ENCODE results near the gene LZTFL1.
"Not testable (repeated sequence)": the region's sequence is repeated elsewhere in the genome, so short reads cannot be mapped to it uniquely, and the experiment has no call there.

The LZTFL1 gene

DNA sequence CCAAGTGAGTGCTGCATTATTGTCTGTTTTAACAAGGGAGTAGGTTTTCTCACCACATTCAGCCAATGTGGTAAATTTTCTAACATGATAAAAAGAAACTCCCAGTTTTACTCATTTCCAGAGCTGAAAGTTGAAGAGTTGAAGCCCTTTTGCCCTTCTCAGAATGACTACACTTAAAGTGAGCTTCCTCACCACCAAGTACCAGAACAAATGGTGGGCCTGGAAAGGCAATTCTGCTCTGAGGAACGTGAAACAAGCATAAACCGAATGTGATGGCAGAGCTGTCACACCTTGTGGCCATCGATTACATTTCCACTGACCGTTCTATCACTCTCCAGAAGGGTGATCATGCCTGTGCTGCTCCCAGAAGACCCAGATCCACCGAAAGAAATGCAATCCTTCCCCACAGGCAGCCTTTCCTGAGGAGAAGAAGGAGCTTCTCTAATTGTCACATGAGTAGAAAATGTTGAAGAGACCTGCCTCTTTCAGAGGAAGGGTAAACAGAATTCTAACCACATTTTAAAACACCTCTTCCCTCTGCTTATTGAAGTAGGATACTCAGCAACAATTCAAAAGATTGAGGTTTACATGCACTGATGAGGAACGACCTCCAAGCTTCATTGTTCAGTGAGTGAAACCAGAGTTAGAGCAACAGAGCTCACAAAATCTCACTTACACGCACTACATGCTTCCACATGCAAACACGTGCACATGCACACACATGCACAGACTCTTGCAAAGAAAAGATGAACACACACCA is 23.0 kb upstream of the LZTFL1 start:
- DNase-seq: no peak

- DNase-seq: no peak
Observed at GRCh38 chr3:45861043-45861719, 19.3 kb upstream of the LZTFL1 start.

DNA sequence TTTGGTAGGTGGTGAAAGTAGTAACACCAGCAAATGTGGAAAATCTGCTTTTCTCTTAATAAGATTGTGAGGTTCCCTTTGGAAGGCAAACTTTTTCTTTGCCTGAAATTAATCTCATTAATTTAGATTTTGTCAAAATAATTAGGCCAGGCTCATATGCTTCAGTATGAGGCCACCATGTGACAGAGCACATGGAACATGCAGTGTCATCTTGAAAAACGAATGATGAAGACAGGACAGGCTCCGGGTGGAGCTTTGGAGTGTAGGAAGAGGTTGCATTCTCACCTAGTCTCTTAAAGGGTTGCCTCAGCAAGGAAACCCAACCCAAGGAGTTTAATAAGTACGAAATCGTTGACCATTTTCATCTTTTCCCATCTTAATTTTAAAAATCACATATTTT is 18.6 kb upstream of the LZTFL1 start:
- DNase-seq: no peak

DNA sequence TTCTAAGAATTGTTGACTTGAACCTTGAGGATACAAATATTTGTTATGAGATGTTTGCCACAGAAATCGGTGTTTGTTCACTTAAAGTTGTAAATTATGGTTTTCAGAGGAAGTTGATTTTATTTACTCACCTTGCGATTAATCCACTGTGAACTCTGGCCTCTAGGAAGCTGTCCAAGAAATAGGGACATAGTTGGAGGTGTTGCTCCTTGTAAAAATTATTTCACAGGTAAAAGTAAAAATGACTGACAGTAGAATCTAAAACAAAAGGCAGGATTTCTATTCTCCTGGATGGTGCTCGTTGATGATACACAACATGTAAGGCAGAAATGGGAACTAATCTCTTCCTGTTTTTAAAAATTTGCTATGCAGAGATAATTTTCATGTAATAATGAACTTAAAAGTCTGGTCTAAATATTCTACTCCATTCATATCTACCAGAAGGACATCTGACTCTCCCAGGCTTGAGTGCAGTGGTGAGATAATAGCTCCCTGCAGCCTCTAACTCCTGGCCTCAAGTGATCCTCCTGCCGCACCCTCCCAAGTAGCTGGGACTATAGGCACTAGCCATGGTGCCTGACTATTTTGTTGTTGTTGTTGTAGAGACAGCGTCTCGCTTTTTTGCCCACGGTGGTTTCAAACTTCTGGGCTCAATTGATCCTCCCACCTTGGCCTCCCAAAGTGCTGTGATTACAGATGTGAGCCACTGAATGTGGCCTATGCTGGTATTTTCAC is 17.1 kb upstream of the LZTFL1 start:
- no peak for DNase-seq

DNA sequence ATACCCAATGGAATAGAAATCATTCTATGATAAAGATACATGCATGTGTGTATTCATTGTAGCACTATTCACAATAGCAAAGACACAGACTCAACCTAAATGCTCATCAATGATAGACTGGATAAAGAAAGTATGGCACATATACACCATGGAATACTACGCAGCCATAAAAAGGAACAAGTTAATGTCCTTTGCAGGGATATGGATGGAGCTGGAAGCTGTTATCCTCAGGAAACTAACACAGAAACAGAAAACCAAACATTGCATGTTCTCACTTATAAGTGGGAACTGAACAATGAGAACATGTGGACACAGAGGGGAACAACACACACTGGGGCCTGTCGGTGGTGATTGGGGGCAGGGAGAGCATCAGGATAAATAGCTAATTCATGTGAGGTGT is 15.1 kb upstream of the LZTFL1 start:
- DNase-seq: not testable (repeated sequence)

DNA sequence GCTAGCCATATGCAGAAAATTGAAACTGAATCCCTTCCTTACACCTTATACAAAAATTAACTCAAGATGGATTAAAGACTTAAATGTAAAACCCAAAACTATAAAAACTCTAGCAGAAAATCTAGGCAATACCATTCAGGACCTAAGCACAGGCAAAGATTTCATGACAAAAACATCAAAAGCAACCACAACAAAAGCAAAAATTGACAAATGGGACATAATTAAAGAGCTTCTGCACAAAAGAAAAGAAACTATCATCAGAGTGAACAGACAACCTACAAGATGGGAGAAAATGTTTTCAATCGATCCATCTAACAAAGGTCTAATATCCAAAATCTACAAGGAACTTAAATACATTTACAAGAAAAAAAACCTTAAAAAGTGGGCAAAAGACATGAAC is 14.4 kb upstream of the LZTFL1 start:
- DNase-seq: not testable (repeated sequence)

- no peak for DNase-seq
Observed at GRCh38 chr3:45852828-45853227, 10.9 kb upstream of the LZTFL1 start.

DNA sequence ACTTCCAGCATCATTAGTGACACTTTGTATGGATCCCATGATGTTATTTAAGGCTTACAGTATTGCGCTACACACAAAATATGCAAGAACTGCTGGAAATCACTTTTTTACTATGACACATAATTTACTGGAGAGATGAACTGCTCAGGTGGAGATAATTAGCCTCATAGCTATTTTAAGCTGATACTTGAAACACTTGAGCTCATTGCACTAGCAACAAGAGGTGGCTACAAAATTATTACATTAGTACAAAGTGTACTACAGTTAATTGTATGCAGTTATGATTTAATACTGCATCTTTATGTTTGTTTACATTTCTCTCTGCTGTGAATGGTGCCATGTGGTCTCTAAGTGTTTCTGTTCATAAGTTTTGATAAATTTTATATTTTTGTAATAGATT is 6.5 kb upstream of the LZTFL1 start:
- DNase-seq: no peak

DNA sequence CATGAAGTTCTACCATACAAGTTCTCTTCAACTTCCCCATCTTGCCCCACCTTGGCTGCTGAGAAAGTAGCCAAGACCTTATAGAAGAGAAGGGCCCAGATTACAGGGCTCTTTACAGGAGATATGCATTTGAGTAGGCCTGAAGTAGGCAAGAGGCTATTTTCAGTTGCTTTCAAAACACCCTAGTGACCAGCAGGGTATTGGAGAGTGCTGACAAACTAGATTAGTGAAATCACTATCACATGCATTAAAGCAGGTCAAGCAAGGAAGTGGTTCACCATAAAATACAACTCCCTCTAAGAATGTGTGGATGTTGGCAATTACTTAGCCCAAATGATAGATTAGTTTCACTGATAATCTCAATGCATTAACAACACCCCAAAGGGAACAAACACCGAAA is 2.7 kb upstream of the LZTFL1 start:
- DNase-seq: no peak

DNA sequence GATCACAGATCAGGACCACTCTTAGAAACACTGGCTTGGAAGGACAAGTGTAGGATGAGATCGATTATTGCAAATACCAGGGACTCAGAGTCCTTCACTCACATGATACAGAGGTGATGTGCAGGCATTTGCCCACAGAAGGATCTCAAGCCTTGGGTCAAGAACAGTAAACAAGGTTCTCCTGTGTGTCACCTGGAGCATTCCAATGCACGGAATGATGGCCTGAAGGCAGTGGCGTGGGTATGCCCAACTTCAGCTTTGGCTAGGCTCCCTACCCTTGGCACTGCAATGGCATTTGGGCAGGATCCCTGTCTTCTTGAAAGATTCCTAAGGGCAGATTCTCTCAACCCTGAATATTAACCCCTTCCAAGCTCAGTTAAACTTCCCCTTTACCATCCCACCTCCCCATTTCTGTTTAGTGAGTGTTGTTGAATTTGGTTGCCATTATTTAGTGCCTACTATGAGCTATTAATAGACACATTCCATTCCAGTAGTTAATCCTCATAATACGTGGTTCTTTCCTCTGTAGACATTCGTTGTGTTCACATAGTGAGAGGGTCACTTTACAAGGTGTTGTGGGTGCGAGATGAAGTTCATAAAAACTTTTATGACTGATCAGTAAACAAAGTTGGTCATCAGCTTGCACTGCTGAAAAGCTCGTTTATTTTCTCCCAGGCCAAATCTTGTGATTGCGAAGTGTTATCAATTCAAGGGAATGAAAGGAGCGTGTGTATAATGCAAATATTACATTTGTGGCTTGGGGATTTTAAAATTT is 1.1 kb upstream of the LZTFL1 start:
- no peak for DNase-seq

DNA sequence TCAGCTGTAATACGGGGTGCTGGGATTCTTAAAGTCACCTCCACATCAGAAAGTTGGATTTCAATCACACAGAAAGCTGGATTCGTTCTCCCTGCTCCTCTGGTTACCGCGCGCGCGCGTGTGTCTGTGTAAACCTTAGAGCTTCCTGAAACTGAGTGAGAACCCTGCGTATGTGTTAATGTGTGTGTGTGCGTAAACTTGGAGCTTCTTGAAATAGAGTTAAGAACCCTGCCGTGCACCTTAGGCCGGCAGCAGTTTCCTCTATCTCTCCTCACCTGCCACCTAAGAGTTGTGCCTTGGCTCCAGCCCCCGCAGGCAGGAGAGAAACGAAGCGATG is 531 bp downstream of the LZTFL1 start:
- DNase-seq: no peak

DNA sequence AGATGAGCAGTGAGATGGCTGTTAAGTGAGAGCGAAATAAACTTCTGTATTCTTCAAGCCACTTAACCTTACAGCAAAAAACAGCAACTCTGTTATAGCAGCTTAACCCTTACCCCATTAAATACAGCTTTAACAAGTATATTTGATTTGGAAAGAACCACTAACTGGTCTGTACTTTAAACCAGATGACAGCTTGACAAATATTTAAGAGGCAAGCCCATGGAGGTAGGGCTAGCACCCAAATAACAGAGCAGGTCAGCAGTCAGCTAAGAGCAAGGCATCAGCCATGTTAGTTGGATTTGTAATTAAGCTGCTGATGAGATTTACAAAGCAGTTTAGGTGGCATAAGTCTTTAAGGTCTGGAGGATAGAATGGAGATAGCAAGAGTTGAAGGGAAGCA is 3.5 kb downstream of the LZTFL1 start:
- DNase-seq: no peak

DNA sequence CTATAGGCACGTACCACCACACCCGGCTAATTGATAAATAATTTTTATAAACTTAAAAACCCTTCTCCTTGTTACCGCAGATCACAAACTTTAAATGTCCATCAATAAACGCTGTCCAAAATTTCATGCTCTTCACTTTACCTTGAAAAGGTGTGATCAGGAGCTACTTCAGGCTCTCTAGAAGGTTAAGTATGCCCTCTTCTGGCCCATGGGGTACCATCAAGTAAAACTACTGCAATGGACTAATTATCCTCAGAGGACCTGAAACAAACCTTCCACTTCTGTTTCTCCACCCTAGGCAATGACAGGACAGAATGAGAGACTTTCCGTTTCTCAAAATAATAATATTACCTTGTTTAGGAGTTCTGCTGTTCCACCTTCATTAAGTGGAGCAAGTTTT is 9.2 kb downstream of the LZTFL1 start:
- no peak for DNase-seq

DNA sequence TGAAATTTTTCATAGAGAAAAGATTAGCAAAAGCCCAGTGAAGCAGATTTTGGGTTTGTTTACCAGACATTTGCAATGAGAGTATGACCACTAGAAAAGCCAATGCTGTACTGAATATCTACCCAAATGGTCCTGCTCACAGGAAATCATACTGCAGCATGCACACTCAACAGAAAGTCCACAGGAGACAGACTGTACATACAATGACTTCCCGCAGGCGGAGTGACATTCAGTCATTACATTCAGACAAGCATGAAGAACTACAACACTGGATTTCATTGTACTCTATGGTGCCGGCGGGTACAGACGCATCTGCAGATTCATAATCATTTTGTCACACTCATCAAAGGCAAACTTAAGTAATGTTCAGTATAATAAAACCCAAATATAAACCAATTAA is 11.8 kb downstream of the LZTFL1 start:
- no peak for DNase-seq

- DNase-seq: no peak
Observed at GRCh38 chr3:45826908-45827307, 15.0 kb downstream of the LZTFL1 start.

GRCh38 chr3:45826321-45826720 is 15.6 kb downstream of the LZTFL1 start:
- DNase-seq: no peak

GRCh38 chr3:45821127-45821526 is 20.8 kb downstream of the LZTFL1 start:
- DNase-seq: no peak

- DNase-seq: no peak
Observed at GRCh38 chr3:45819543-45819942, 22.4 kb downstream of the LZTFL1 start.

- no peak for DNase-seq
Observed at GRCh38 chr3:45817831-45818522, 23.9 kb downstream of the LZTFL1 start.

- no peak for DNase-seq
Observed at GRCh38 chr3:45816544-45816943, 25.4 kb downstream of the LZTFL1 start.

GRCh38 chr3:45814322-45814721 is 27.6 kb downstream of the LZTFL1 start:
- no peak for DNase-seq

DNA sequence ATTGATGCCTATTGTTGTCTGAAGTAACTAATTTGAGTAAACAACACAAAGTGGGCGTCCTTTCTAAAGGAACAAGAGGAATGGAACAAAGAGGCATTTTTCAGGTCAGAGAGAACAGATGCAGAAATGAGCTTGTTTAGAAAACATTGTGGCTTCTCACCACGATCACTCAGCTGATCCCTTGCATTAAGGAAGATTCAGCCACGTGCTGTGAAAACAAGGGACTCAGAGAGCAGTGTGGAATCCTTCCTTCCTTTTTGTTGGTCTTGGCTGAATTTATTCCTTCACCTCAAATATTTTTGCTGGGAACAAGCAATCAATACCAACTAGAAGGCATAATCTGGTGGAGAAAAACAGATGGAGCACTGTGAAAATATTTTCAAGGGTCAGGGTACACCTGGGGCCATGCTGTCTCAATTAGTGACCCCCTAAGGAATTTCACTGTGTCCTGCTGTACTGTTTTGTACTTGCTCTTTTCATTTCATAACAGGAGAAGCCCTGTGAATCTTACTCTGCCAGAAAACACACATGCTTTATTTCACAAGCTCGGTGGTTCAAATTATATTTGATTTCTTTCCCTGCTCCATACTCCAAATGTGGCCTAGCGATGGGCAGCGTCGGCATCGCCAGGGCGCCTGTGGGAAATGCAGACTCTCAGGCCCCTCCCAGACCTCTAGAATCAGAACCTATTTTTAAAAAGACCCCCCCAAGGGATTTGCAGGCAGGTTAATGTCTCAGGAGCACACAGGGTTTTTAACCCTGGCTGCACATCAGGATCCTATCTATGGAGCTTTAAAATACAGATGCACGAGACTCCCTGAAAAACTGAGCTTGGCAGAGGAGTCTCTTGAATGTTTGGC is 34.0 kb downstream of the LZTFL1 start:
- DNase-seq: no peak
